Measurements from ENCODE around the gene ZNF804B.

ZNF804B gene

DNA sequence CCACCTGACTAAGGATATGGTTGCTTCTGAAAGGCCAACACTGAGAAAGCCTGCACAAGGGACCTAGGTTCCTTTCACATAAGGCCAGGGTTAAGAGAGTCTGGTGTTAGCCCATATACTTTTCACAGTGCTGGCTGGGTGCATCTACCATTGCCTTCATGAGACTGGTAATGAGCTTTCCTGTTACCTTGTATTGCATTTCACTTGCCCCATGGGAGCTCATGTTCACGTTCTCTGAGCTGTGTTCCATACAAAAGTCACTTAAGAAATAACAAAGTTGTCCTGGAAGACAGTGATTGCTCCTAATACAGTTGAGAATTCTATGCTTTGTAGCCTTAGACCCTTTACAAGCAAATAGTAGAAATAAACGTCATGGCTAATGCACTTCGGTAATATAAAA is 373.9 kb downstream of the ZNF804B start:
- ATAC-seq = no peak

DNA sequence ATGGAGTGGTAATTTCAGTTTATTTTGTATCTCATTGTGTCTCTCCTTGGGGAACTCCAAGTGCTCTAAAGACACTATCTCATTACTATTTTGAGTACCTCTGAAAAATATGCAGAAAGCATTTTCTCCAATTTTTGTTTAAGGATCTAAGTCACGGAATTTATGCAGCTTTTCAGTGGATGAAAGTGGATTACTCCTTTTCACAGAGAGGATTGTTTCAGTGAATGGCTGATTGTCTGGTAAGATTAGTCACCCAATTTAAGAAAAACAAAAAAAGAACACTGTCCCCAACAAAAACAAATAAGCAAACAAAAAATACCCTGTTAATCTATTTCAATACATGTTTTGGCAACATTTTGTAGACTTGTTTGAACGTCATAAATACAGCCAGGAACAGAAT is 374.3 kb downstream of the ZNF804B start:
- TF ChIP-seq ARNTL (CRISPR knock-in tag; IDR thresholded peaks at IDR 0.05; ENCODE audit: borderline replicate concordance, low read depth) (no peak), SNAI2 (CRISPR knock-in tag; IDR thresholded peaks at IDR 0.05) (no peak), ESRRG (CRISPR knock-in tag; IDR thresholded peaks at IDR 0.05) (no peak), ZFP3 (CRISPR knock-in tag; IDR thresholded peaks at IDR 0.05) (no peak), BACH2 (CRISPR knock-in tag; IDR thresholded peaks at IDR 0.05; ENCODE audit: borderline replicate concordance) (no peak), ZNF565 (CRISPR knock-in tag; conservative IDR thresholded peaks at IDR 0.05; ENCODE audit: low read depth) (no peak), ZNF8 (CRISPR knock-in tag; IDR thresholded peaks at IDR 0.05) (no peak), RARB (CRISPR knock-in tag; IDR thresholded peaks at IDR 0.05) (no peak), OSR1 (CRISPR knock-in tag; IDR thresholded peaks at IDR 0.05) (no peak), PPARA (CRISPR knock-in tag; IDR thresholded peaks at IDR 0.05; ENCODE audit: borderline replicate concordance) (no peak), GLIS3 (CRISPR knock-in tag; IDR thresholded peaks at IDR 0.05) (no peak), ZNF70 (CRISPR knock-in tag; IDR thresholded peaks at IDR 0.05) (no peak)
- TF ChIP-seq, protein P1, sequence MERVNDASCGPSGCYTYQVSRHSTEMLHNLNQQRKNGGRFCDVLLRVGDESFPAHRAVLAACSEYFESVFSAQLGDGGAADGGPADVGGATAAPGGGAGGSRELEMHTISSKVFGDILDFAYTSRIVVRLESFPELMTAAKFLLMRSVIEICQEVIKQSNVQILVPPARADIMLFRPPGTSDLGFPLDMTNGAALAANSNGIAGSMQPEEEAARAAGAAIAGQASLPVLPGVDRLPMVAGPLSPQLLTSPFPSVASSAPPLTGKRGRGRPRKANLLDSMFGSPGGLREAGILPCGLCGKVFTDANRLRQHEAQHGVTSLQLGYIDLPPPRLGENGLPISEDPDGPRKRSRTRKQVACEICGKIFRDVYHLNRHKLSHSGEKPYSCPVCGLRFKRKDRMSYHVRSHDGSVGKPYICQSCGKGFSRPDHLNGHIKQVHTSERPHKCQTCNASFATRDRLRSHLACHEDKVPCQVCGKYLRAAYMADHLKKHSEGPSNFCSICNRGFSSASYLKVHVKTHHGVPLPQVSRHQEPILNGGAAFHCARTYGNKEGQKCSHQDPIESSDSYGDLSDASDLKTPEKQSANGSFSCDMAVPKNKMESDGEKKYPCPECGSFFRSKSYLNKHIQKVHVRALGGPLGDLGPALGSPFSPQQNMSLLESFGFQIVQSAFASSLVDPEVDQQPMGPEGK (CRISPR knock-in tag; IDR thresholded peaks at IDR 0.05; ENCODE audit: borderline replicate concordance) = no peak
- TF ChIP-seq, protein P2, sequence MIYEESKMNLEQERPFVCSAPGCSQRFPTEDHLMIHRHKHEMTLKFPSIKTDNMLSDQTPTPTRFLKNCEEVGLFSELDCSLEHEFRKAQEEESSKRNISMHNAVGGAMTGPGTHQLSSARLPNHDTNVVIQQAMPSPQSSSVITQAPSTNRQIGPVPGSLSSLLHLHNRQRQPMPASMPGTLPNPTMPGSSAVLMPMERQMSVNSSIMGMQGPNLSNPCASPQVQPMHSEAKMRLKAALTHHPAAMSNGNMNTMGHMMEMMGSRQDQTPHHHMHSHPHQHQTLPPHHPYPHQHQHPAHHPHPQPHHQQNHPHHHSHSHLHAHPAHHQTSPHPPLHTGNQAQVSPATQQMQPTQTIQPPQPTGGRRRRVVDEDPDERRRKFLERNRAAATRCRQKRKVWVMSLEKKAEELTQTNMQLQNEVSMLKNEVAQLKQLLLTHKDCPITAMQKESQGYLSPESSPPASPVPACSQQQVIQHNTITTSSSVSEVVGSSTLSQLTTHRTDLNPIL (CRISPR knock-in tag; IDR thresholded peaks at IDR 0.05; ENCODE audit: low read depth) = no peak
- no peak for ATAC-seq

More for the DNA sequence above, 373.9 kb downstream of the ZNF804B start:
- TF ChIP-seq RARB (CRISPR knock-in tag; IDR thresholded peaks at IDR 0.05) (no peak), ARNTL (CRISPR knock-in tag; IDR thresholded peaks at IDR 0.05; ENCODE audit: borderline replicate concordance, low read depth) (no peak), ZNF8 (CRISPR knock-in tag; IDR thresholded peaks at IDR 0.05) (no peak), ZC3H10 (CRISPR knock-in tag; IDR thresholded peaks at IDR 0.05) (no peak), ZFP30 (CRISPR knock-in tag; IDR thresholded peaks at IDR 0.05) (no peak), ZFP3 (CRISPR knock-in tag; IDR thresholded peaks at IDR 0.05) (no peak), SNAI2 (CRISPR knock-in tag; IDR thresholded peaks at IDR 0.05) (no peak), ZNF70 (CRISPR knock-in tag; IDR thresholded peaks at IDR 0.05) (no peak), TCF4 (CRISPR knock-in tag; IDR thresholded peaks at IDR 0.05; ENCODE audit: borderline replicate concordance) (no peak), TOX (CRISPR knock-in tag; IDR thresholded peaks at IDR 0.05; ENCODE audit: borderline replicate concordance) (no peak)
- TF ChIP-seq, protein P3, sequence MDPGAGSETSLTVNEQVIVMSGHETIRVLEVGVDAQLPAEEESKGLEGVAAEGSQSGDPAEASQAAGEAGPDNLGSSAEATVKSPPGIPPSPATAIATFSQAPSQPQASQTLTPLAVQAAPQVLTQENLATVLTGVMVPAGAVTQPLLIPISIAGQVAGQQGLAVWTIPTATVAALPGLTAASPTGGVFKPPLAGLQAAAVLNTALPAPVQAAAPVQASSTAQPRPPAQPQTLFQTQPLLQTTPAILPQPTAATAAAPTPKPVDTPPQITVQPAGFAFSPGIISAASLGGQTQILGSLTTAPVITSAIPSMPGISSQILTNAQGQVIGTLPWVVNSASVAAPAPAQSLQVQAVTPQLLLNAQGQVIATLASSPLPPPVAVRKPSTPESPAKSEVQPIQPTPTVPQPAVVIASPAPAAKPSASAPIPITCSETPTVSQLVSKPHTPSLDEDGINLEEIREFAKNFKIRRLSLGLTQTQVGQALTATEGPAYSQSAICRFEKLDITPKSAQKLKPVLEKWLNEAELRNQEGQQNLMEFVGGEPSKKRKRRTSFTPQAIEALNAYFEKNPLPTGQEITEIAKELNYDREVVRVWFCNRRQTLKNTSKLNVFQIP (CRISPR knock-in tag; IDR thresholded peaks at IDR 0.05; ENCODE audit: borderline replicate concordance, low read depth) = no peak
- TF ChIP-seq, protein P4, sequence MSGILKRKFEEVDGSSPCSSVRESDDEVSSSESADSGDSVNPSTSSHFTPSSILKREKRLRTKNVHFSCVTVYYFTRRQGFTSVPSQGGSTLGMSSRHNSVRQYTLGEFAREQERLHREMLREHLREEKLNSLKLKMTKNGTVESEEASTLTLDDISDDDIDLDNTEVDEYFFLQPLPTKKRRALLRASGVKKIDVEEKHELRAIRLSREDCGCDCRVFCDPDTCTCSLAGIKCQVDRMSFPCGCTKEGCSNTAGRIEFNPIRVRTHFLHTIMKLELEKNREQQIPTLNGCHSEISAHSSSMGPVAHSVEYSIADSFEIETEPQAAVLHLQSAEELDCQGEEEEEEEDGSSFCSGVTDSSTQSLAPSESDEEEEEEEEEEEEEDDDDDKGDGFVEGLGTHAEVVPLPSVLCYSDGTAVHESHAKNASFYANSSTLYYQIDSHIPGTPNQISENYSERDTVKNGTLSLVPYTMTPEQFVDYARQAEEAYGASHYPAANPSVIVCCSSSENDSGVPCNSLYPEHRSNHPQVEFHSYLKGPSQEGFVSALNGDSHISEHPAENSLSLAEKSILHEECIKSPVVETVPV (CRISPR knock-in tag; IDR thresholded peaks at IDR 0.05) = no peak
- TF ChIP-seq, protein P2 (CRISPR knock-in tag; IDR thresholded peaks at IDR 0.05; ENCODE audit: low read depth) = no peak
- TF ChIP-seq, protein P1 (CRISPR knock-in tag; IDR thresholded peaks at IDR 0.05; ENCODE audit: borderline replicate concordance) = no peak

DNA sequence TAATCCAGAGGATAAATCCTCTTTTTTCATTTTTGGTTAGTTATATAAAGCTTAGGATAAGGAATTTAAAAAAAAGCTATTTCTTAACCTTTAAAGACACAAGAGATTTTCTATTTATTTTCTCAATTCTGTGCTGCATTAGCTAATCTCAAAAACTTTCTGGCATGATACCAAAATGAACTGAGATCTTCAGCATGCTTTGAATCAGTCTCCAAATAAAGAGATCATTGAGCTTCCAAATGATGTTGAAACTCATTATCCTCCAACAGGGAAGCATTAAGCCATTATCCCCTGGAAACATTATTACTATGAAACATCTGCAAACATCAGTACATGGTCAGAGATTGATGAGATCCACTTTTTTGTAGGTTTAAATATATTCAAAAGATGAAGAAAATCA is 386.3 kb downstream of the ZNF804B start:
- TF ChIP-seq, protein P5, sequence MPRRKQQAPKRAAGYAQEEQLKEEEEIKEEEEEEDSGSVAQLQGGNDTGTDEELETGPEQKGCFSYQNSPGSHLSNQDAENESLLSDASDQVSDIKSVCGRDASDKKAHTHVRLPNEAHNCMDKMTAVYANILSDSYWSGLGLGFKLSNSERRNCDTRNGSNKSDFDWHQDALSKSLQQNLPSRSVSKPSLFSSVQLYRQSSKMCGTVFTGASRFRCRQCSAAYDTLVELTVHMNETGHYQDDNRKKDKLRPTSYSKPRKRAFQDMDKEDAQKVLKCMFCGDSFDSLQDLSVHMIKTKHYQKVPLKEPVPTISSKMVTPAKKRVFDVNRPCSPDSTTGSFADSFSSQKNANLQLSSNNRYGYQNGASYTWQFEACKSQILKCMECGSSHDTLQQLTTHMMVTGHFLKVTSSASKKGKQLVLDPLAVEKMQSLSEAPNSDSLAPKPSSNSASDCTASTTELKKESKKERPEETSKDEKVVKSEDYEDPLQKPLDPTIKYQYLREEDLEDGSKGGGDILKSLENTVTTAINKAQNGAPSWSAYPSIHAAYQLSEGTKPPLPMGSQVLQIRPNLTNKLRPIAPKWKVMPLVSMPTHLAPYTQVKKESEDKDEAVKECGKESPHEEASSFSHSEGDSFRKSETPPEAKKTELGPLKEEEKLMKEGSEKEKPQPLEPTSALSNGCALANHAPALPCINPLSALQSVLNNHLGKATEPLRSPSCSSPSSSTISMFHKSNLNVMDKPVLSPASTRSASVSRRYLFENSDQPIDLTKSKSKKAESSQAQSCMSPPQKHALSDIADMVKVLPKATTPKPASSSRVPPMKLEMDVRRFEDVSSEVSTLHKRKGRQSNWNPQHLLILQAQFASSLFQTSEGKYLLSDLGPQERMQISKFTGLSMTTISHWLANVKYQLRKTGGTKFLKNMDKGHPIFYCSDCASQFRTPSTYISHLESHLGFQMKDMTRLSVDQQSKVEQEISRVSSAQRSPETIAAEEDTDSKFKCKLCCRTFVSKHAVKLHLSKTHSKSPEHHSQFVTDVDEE (CRISPR knock-in tag; IDR thresholded peaks at IDR 0.05) = no peak
- no peak for TF ChIP-seq ZNF565 (CRISPR knock-in tag; conservative IDR thresholded peaks at IDR 0.05; ENCODE audit: low read depth)
- no peak for TF ChIP-seq SNAI2 (CRISPR knock-in tag; IDR thresholded peaks at IDR 0.05)
- TF ChIP-seq TOX (CRISPR knock-in tag; IDR thresholded peaks at IDR 0.05; ENCODE audit: borderline replicate concordance) = no peak
- TF ChIP-seq RARB (CRISPR knock-in tag; IDR thresholded peaks at IDR 0.05) = no peak
- no peak for TF ChIP-seq ESRRG (CRISPR knock-in tag; IDR thresholded peaks at IDR 0.05)
- TF ChIP-seq, protein P3 (CRISPR knock-in tag; IDR thresholded peaks at IDR 0.05; ENCODE audit: borderline replicate concordance, low read depth) = no peak
- no peak for TF ChIP-seq OSR1 (CRISPR knock-in tag; IDR thresholded peaks at IDR 0.05)
- TF ChIP-seq ZC3H10 (CRISPR knock-in tag; IDR thresholded peaks at IDR 0.05) = no peak
- no peak for TF ChIP-seq ISL1 (CRISPR knock-in tag; IDR thresholded peaks at IDR 0.05)
- no peak for TF ChIP-seq ZFP3 (CRISPR knock-in tag; IDR thresholded peaks at IDR 0.05)
- no peak for TF ChIP-seq BACH2 (CRISPR knock-in tag; IDR thresholded peaks at IDR 0.05; ENCODE audit: borderline replicate concordance)
- TF ChIP-seq PPARA (CRISPR knock-in tag; IDR thresholded peaks at IDR 0.05; ENCODE audit: borderline replicate concordance) = no peak
- TF ChIP-seq ARNTL (CRISPR knock-in tag; IDR thresholded peaks at IDR 0.05; ENCODE audit: borderline replicate concordance, low read depth) = no peak
- no peak for ATAC-seq

All from SK-N-SH treated with all-trans-retinoic acid at 6 μM for 48 hours (cell line).